ENCODE measurements around the gene DNAJC18.

- TF ChIP-seq ZNF266 (tag by site-specific recombination; IDR thresholded peaks at IDR 0.05; ENCODE audit: low read depth) (no peak), CTCF (tag by site-specific recombination; IDR thresholded peaks at IDR 0.05) (no peak), BCL11B (tag by site-specific recombination; IDR thresholded peaks at IDR 0.05; ENCODE audit: low read depth) (no peak), ZNF629 (tag by site-specific recombination; IDR thresholded peaks at IDR 0.05) (no peak), ZNF23 (tag by site-specific recombination; IDR thresholded peaks at IDR 0.05; ENCODE audit: borderline replicate concordance) (no peak), SP3 (tag by site-specific recombination; IDR thresholded peaks at IDR 0.05) (no peak), ZNF549 (tag by site-specific recombination; IDR thresholded peaks at IDR 0.05) (no peak), ZFP69B (tag by site-specific recombination; IDR thresholded peaks at IDR 0.05) (no peak), BCL11A (tag by site-specific recombination; IDR thresholded peaks at IDR 0.05; ENCODE audit: low read depth) (no peak), SP7 (tag by site-specific recombination; IDR thresholded peaks at IDR 0.05) (no peak), ZNF274 (IDR thresholded peaks at IDR 0.05; ENCODE audit: low read length) (no peak), ZNF274 (tag by site-specific recombination; IDR thresholded peaks at IDR 0.05; ENCODE audit: borderline replicate concordance) (no peak), ZBTB20 (tag by site-specific recombination; IDR thresholded peaks at IDR 0.05) (no peak), ZIC2 (tag by site-specific recombination; IDR thresholded peaks at IDR 0.05) (no peak), ZFP3 (tag by site-specific recombination; IDR thresholded peaks at IDR 0.05; ENCODE audit: low read depth) (no peak)
Observed at GRCh38 chr5:139473105-139473504, 33.8 kb upstream of the DNAJC18 start.

Data from HEK293 (cell line).